Fibroblast of lung (primary cell): ENCODE results near the gene NHS. TPM values are rescaled to one million over a fixed set of nuclear protein-coding genes. Genes with fewer than 3 reads are reported as not detected.

ENCODE experiments used
- DNase-seq, 2 donors: peaks; one replicate each; pipeline versions ENCODE4 v3.0.0 to v3.0.0-alpha.2; 2010; ENCODE audit warnings: low read depth in 2 of 2
- H2AFZ ChIP-seq: 2 replicates; pipeline ENCODE4 v1.5.1; 2012; ENCODE audit warnings: low read length, control low read depth, inconsistent platforms
- H3K27ac ChIP-seq: 2 replicates; pipeline ENCODE4 v1.5.1; 2011; ENCODE audit warnings: low read length, control low read depth; ENCODE audit not compliant: insufficient read depth
- H3K27me3 ChIP-seq: 2 replicates; pipeline ENCODE4 v1.5.1; 2011; ENCODE audit warnings: mild to moderate bottlenecking, low read length; ENCODE audit not compliant: control insufficient read depth, insufficient read depth
- H3K36me3 ChIP-seq: 2 replicates; pipeline ENCODE4 v1.5.1; 2011; ENCODE audit warnings: low read length; ENCODE audit not compliant: control insufficient read depth, insufficient read depth
- H3K4me1 ChIP-seq: 2 replicates; pipeline ENCODE4 v1.5.1; 2011; ENCODE audit warnings: low read length; ENCODE audit not compliant: control insufficient read depth, insufficient read depth; ENCODE audit errors: extremely low read depth
- H3K4me2 ChIP-seq: 2 replicates; pipeline ENCODE4 v1.5.1; 2011; ENCODE audit warnings: low read length, control low read depth; ENCODE audit not compliant: insufficient read depth; ENCODE audit errors: extremely low read depth
- H3K4me3 ChIP-seq, 4 experiments: fragments of 200-600 bp in 1 of 4; sonication (generic) in 1 of 4; replicated peaks in 1 of 4; 2 replicates each; pipeline ENCODE4 v1.5.1; 2011 to 2016; ENCODE audit warnings: low read length in 4 of 4, low read depth in 3 of 4, mild to moderate bottlenecking in 3 of 4, control low read depth in 2 of 4, inconsistent platforms in 1 of 4, mixed read lengths in 1 of 4; ENCODE audit not compliant: insufficient read depth in 1 of 4; ENCODE audit errors: control extremely low read depth in 1 of 4
- H3K79me2 ChIP-seq: 2 replicates; pipeline ENCODE4 v1.5.1; 2012; ENCODE audit warnings: mild to moderate bottlenecking, low read length, inconsistent platforms; ENCODE audit not compliant: control insufficient read depth, insufficient read depth
- H3K9ac ChIP-seq: 2 replicates; pipeline ENCODE4 v1.5.1; 2011; ENCODE audit warnings: mild to moderate bottlenecking, low read length, control low read depth; ENCODE audit not compliant: insufficient read depth
- H3K9me3 ChIP-seq: 2 replicates; pipeline ENCODE4 v1.5.1; 2012; ENCODE audit warnings: low read depth, low read length; ENCODE audit not compliant: control insufficient read depth, insufficient read depth
- H4K20me1 ChIP-seq: 2 replicates; pipeline ENCODE4 v1.5.1; 2011; ENCODE audit warnings: low read length; ENCODE audit not compliant: control insufficient read depth, insufficient read depth; ENCODE audit errors: extremely low read depth
- EZH2 ChIP-seq: IDR thresholded peaks from 2 replicates; pipeline ENCODE4 v1.5.1; 2012; ENCODE audit warnings: low read length, control low read depth, mild to moderate bottlenecking; ENCODE audit errors: missing control alignments
- polyA plus RNA-seq, 2 donors: library from polyadenylated mRNA; depleted of rRNA in 1 of 2; stranded (reverse) in 1 of 2; unstranded in 1 of 2; fragments of >200 nt; gene quantifications; 2 replicates each; pipeline ENCODE4 v1.2.1, GENCODE V29; 2011 to 2012; ENCODE audit warnings: missing spikeins in 1 of 2
- total RNA-seq: library from RNA; depleted of rRNA; stranded (reverse); fragments of >200 nt; gene quantifications from 2 replicates; pipeline ENCODE4 v1.2.1, GENCODE V29; 2014
- TF ChIP-seq, protein P1 (sequence below), 2 donors: IDR thresholded peaks in 1 of 2; conservative IDR thresholded peaks in 1 of 2; 1 replicate in 1 of 2; 2 replicates in 1 of 2; pipeline ENCODE4 v1.5.1; 2011 to 2012; ENCODE audit warnings: low read length in 2 of 2, control low read depth in 1 of 2, inconsistent platforms in 1 of 2, low read depth in 1 of 2, mild to moderate bottlenecking in 1 of 2

Gene NHS
- total and polyA plus RNA-seq, 2 donors (not counting 1 experiment from before 2014, with no cell fraction given): 1.4 to 3.8 TPM

DNA sequence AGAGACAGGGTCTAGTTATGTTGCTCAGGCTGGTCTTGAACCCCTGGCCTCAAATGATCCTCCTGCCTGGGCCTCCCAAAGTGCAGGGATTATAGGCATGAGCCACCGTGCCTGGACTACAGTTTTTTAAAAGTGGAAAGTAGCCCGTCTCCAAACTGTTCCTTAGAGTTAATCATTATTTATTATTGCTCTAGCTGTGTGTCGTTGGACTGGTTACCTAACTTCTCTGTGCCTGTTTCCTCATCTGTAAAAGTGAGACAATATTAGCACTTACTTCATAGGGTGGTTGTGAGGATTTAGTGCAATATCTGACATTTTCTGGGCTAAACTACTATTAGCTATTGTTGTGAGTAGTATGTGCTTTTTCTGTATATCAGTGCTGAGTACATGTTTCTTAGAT lies 210.0 kb downstream of the NHS start:
- Histone ChIP-seq H3K27me3 (no peaks in the 10 kb centered on the region), H3K4me3 (no peak overlapping the region), H3K4me2 (no peak overlapping the region), H2AFZ (no peak overlapping the region), H3K79me2 (no peaks in the 10 kb centered on the region), H3K27ac (no peak overlapping the region), H3K4me1 (peaks cover 6% of the 10 kb centered on the region), H3K36me3 (no peaks in the 10 kb centered on the region), H3K9ac (no peak overlapping the region), H3K9me3 (no peaks in the 10 kb centered on the region), H4K20me1 (no peaks in the 10 kb centered on the region)
- TF ChIP-seq EZH2: no peak
- TF ChIP-seq, protein P1, sequence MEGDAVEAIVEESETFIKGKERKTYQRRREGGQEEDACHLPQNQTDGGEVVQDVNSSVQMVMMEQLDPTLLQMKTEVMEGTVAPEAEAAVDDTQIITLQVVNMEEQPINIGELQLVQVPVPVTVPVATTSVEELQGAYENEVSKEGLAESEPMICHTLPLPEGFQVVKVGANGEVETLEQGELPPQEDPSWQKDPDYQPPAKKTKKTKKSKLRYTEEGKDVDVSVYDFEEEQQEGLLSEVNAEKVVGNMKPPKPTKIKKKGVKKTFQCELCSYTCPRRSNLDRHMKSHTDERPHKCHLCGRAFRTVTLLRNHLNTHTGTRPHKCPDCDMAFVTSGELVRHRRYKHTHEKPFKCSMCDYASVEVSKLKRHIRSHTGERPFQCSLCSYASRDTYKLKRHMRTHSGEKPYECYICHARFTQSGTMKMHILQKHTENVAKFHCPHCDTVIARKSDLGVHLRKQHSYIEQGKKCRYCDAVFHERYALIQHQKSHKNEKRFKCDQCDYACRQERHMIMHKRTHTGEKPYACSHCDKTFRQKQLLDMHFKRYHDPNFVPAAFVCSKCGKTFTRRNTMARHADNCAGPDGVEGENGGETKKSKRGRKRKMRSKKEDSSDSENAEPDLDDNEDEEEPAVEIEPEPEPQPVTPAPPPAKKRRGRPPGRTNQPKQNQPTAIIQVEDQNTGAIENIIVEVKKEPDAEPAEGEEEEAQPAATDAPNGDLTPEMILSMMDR (conservative IDR thresholded peaks at IDR 0.05 in 1 of 2, IDR thresholded peaks at IDR 0.05 in 1 of 2; ENCODE audit: low read depth in 1 of 2, low read length in 2 of 2): no peak
- DNase-seq: no peak

DNA sequence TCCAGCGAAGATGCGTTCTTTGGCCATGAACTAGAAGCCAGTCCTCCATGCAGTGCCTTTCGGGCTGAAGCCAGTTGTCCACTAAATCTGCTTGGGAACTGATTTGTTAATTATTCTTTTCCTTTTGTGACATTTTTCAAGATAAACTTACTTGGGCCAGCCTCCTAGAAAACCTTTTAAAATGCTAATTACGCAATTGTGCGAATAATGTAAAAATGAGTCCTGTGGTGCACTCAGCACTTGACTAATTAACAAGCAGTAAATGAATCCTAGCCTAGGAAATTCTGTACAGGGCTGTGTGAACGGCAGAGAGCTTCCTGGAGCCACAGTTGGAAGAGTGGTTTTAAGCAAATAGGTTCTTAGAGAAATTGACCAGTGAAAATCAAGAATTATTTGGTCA lies 212.4 kb downstream of the NHS start:
- Histone ChIP-seq H3K27me3 (no peaks in the 10 kb centered on the region), H4K20me1 (no peaks in the 10 kb centered on the region), H2AFZ (no peak overlapping the region), H3K36me3 (no peaks in the 10 kb centered on the region), H3K9me3 (no peaks in the 10 kb centered on the region), H3K4me3 (no peak overlapping the region), H3K4me2 (no peak overlapping the region), H3K79me2 (no peaks in the 10 kb centered on the region), H3K27ac (no peak overlapping the region), H3K9ac (no peak overlapping the region), H3K4me1 (no peaks in the 10 kb centered on the region)
- DNase-seq: no peak
- TF ChIP-seq, protein P1 (conservative IDR thresholded peaks at IDR 0.05 in 1 of 2, IDR thresholded peaks at IDR 0.05 in 1 of 2; ENCODE audit: low read depth in 1 of 2, low read length in 2 of 2): no peak
- TF ChIP-seq EZH2: no peak

DNA sequence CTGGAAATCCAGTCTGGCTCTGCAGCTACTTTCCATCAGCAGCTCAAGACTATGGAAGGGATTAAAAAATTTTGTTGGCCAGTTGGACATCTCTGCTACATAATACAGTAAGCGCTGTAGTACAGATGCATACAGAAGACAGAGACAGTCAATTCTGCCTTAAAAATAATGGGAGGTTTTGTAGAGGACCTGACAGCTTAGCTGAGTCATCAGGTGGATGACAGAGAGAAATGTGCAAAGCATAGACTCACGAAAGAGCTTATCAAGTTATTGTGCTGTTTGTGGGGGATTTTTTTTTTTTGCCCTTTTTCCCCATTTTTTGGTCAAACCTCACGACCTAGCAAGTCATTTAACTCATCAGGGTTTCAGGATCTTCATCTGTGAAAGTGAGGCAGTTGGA lies 213.3 kb downstream of the NHS start:
- Histone ChIP-seq H3K9ac (no peak overlapping the region), H3K4me2 (no peak overlapping the region), H2AFZ (no peak overlapping the region), H3K27me3 (no peaks in the 10 kb centered on the region), H3K27ac (no peak overlapping the region), H3K79me2 (no peaks in the 10 kb centered on the region), H3K9me3 (no peaks in the 10 kb centered on the region), H3K4me3 (no peak overlapping the region), H3K4me1 (no peaks in the 10 kb centered on the region), H4K20me1 (no peaks in the 10 kb centered on the region), H3K36me3 (no peaks in the 10 kb centered on the region)
- TF ChIP-seq, protein P1 (conservative IDR thresholded peaks at IDR 0.05 in 1 of 2, IDR thresholded peaks at IDR 0.05 in 1 of 2; ENCODE audit: low read depth in 1 of 2, low read length in 2 of 2): no peak
- TF ChIP-seq EZH2: no peak
- DNase-seq: peak in 1 of 2 donors; percentile 58
